Mesothelial cell of epicardium (in vitro differentiated cells): ENCODE data around the gene CATSPER3. TPM values are rescaled to one million over a fixed set of nuclear protein-coding genes. Genes with fewer than 3 reads are reported as not detected.

ENCODE experiments used
- DNase-seq, 2 experiments: peaks; one replicate each; pipeline ENCODE4 v3.0.0; 2021; ENCODE audit warnings: low spot score in 2 of 2; ENCODE audit not compliant: unreplicated experiment in 2 of 2
- H3K27ac Mint-ChIP-seq: 2 replicates; pipeline ENCODE4 v1.8.0; 2021; ENCODE audit warnings: mixed read lengths
- H3K27me3 Mint-ChIP-seq: 2 replicates; pipeline ENCODE4 v1.8.0; 2021; ENCODE audit warnings: low read depth, mixed read lengths
- H3K36me3 Mint-ChIP-seq: 2 replicates; pipeline ENCODE4 v1.8.0; 2021; ENCODE audit warnings: mixed read lengths
- H3K4me1 Mint-ChIP-seq: 2 replicates; pipeline ENCODE4 v1.8.0; 2021; ENCODE audit warnings: mixed read lengths
- H3K4me3 Mint-ChIP-seq: 2 replicates; pipeline ENCODE4 v1.8.0; 2021; ENCODE audit warnings: mild to moderate bottlenecking, moderate library complexity, mixed read lengths
- H3K9me3 Mint-ChIP-seq: 2 replicates; pipeline ENCODE4 v1.8.0; 2021; ENCODE audit warnings: mixed read lengths
- CTCF ChIP-seq: fragments of 200-600 bp; sonication (generic); IDR thresholded peaks from one replicate; pipeline ENCODE4 v1.5.0; 2021; ENCODE audit warnings: antibody characterized with exemption; ENCODE audit not compliant: unreplicated experiment
- total RNA-seq: library from RNA; stranded (reverse); gene quantifications from 3 replicates; pipeline ENCODE4 v1.2.1, GENCODE V29; 2021

Gene CATSPER3
- total RNA-seq, 1 donor from 2014 or later: 1.5 TPM

- no peaks in the 10 kb centered on the region for H3K9me3 Mint-ChIP-seq
- no peaks in the 10 kb centered on the region for H3K36me3 Mint-ChIP-seq
- no peak overlapping the region for H3K4me3 Mint-ChIP-seq
- TF ChIP-seq CTCF: no peak
- peak in 1 of 2 experiments; percentile 25 for DNase-seq
- H3K4me1 Mint-ChIP-seq: peaks cover 2% of the 10 kb centered on the region
- peaks cover 25% of the 10 kb centered on the region for H3K27me3 Mint-ChIP-seq
- no peak overlapping the region for H3K27ac Mint-ChIP-seq
Measured at GRCh38 chr5:135016861-135017290, 49.2 kb downstream of the CATSPER3 start.

- DNase-seq: peak in 1 of 2 experiments; percentile 9
- Mint-ChIP-seq H3K36me3 (peaks cover 3% of the 10 kb centered on the region), H3K27me3 (peaks cover 35% of the 10 kb centered on the region)
Measured at GRCh38 chr5:135018457-135018856, 50.8 kb downstream of the CATSPER3 start.

GRCh38 chr5:135019314-135019713 is 51.6 kb downstream of the CATSPER3 start:
- no peak overlapping the region for H3K27ac Mint-ChIP-seq
- peaks cover 3% of the 10 kb centered on the region for H3K36me3 Mint-ChIP-seq
- peaks cover 2% of the 10 kb centered on the region for H3K4me1 Mint-ChIP-seq
- no peak overlapping the region for H3K4me3 Mint-ChIP-seq
- no peak for TF ChIP-seq CTCF
- DNase-seq: peak in 1 of 2 experiments; percentile 19
- no peaks in the 10 kb centered on the region for H3K9me3 Mint-ChIP-seq
- peaks cover 41% of the 10 kb centered on the region for H3K27me3 Mint-ChIP-seq

More at GRCh38 chr5:135018457-135018856, 50.8 kb downstream of the CATSPER3 start:
- Mint-ChIP-seq H3K9me3 (no peaks in the 10 kb centered on the region), H3K27ac (no peak overlapping the region), H3K4me1 (peaks cover 2% of the 10 kb centered on the region), H3K4me3 (no peak overlapping the region)
- TF ChIP-seq CTCF: no peak

- Mint-ChIP-seq H3K4me1 (peaks cover 2% of the 10 kb centered on the region), H3K36me3 (peaks cover 3% of the 10 kb centered on the region), H3K27ac (peak overlapping the region; percentile 64), H3K9me3 (no peaks in the 10 kb centered on the region), H3K27me3 (peaks cover 49% of the 10 kb centered on the region), H3K4me3 (no peak overlapping the region)
- no peak for TF ChIP-seq CTCF
- peak in 1 of 2 experiments; percentile 27 for DNase-seq
Measured at GRCh38 chr5:135020111-135020895, 52.6 kb downstream of the CATSPER3 start.

- H3K4me3 Mint-ChIP-seq: no peak overlapping the region
- H3K27ac Mint-ChIP-seq: peak overlapping the region; percentile 71
- no peaks in the 10 kb centered on the region for H3K9me3 Mint-ChIP-seq
- H3K4me1 Mint-ChIP-seq: peaks cover 18% of the 10 kb centered on the region
- peaks cover 79% of the 10 kb centered on the region for H3K27me3 Mint-ChIP-seq
- no peak for DNase-seq
- no peak for TF ChIP-seq CTCF
- H3K36me3 Mint-ChIP-seq: peaks cover 3% of the 10 kb centered on the region
Measured at GRCh38 chr5:135024956-135025729, 57.4 kb downstream of the CATSPER3 start.
